Activated CD4-positive, CD25-positive, alpha-beta regulatory T cell treated with anti-CD3 and anti-CD28 coated beads, Interleukin-2, amount 50 U/mL, for 16 hours (primary cell): ENCODE results near the gene TAF1C.

Source experiments
- DNase-seq: peaks from one replicate; pipeline ENCODE4 v3.0.0-alpha.2; 2020; ENCODE audit warnings: low read depth, low spot score

Gene TAF1C

DNA sequence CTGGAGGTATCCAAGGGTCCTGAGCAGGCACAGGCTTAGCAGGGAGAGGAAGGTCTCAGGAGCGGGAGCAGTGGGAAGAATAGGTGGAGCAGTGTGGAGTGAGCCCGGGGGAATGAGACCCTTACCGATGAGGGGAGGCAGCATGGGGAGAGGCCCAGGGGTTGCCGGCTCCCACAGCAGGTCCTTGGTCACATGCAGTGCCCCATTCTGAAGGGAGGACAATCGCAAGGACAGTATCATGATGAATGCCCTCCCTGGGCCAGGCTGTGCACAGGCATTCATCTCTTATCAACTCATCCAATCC lies 3.3 kb downstream of the TAF1C start:
- DNase-seq: no peak

GRCh38 chr16:84182680-84183571 lies 3.9 kb downstream of the TAF1C start:
- no peak for DNase-seq

DNA sequence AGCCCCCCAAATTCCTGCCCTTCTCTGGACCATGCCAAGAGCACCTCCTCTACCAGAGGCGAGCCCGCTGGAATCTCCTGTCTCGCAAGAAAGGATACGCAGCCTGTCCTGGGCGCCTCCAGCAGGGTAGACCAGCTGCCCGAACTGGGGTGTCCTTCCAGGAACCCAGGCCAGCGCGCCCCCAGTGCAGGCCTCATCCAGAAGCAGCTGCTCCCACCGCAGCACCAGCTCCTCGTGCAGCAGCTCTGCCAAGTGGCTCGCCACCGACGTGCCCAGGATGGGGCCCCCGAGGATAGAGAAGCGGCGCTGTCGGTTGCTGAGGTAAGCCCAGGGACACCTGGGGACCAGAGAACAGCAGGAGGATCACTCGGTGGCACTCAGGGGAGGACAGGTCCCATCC lies 4.8 kb downstream of the TAF1C start:
- DNase-seq: no peak

GRCh38 chr16:84181144-84181915 lies 5.5 kb downstream of the TAF1C start:
- DNase-seq: no peak

DNA sequence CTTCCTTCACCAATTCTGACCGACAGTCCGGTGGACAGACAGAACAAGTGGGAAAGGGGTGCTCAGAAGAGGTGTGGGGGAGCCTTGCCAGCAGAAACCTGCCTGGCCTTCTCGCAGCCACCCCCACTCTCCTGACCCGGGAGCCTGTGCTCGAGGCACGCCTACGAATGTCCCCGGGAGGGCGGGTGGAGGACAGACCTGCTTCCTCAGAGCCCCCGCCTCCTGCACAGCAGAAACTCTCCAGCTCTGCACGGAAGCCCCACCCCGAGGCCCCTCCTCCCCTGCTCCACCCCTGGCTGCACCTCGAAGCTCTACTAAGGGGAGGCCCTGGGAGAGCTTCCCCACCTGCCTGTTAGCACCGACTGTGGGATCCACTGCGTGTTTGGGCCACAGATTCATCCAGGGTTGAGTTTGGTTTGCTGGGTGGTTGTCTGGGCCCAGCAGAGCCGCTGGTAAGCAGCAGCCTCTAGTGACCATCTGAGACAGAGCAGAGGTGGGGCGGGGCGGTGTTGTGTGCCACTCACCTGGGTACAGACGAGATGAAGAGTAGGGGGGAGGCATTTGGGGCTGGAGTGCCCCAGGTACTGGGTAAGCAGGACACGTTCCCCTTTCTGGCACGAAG lies 6.2 kb downstream of the TAF1C start:
- DNase-seq: no peak

DNA sequence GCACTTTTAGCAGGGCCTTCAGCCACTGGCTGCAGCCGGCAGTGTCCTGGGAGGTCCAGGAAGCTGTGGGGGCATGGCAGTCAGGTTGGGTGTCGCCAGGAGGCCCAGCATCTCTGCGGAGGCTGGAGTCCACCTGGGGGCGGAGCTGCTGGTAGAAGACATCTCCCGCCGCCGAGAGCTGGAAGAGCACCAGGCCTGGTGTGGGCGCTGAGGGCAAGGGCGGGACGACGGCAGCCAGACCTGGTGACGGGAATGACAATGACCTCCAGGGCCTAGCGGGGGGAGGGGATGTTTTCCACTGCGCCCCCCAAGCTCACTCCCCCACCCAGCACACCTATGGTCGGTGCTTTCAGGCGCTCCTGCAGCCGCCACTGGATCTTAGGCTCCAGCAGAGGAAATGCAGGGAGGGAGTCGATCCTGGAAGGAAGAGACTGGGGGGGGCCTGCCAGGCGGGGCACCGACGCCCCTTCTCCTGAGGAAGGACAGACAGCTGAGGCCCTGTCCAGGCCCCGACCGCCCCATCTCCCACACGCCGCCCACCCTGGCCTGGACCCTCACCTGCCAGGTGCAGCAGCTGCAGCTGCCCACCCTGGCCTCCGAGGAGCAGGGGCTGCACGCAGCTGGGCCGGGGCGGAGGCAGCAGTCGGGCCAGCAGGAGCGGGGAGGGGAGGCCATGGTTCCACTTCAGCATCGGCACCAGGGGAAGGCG lies 7.1 kb downstream of the TAF1C start:
- no peak for DNase-seq

GRCh38 chr16:84178892-84179611 lies 7.8 kb downstream of the TAF1C start:
- DNase-seq: no peak

DNA sequence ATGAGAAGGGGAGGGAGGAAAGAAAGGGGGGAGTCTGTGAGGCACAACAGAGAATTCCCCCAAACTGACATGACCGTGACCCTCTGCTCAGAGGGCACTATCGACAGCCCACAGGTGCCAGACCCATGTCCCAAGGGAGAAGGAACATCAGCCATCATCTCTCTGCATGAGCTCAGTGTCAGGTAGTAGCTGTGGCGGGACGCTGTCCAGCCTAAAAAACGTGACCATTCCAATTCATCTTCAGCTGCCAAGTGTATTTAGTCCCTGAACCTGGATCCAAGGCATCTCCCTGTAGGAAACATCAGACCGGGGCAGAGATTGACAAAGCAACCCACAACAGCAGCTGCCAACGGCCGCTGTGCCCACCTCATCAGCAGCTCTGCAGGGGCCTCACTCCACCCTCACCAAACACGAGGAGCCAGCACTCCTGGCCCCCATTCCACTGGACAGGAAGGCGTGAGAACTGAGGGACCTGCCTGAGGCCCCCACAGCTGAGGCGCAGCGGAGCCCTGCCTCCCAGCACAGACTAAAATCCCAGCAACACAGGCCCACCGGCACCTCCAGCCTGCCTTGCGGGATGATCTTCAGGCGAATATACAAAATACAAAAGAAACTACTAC lies 8.6 kb downstream of the TAF1C start:
- no peak for DNase-seq

DNA sequence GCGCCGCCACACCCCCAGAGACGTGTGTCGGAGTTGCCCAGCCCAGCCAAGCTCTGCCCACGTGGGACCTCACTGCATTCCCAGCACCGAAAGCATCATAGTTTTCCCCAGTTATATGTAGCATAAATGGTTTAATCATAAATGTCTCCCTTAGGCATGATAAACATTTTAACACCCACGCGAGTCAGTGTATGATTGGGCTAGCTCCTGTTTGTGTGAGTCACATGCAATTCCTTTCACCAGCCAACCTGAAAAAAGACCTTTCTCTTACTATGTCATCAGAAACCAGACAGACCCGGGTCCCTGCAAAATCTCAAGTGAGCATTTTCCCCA lies 9.2 kb downstream of the TAF1C start:
- no peak for DNase-seq

GRCh38 chr16:84176192-84177053 lies 10.4 kb downstream of the TAF1C start:
- DNase-seq: no peak

GRCh38 chr16:84175350-84176081 lies 11.3 kb downstream of the TAF1C start:
- peak; percentile 25 for DNase-seq

- no peak for DNase-seq
Observed at GRCh38 chr16:84174396-84174795, 12.5 kb downstream of the TAF1C start.

DNA sequence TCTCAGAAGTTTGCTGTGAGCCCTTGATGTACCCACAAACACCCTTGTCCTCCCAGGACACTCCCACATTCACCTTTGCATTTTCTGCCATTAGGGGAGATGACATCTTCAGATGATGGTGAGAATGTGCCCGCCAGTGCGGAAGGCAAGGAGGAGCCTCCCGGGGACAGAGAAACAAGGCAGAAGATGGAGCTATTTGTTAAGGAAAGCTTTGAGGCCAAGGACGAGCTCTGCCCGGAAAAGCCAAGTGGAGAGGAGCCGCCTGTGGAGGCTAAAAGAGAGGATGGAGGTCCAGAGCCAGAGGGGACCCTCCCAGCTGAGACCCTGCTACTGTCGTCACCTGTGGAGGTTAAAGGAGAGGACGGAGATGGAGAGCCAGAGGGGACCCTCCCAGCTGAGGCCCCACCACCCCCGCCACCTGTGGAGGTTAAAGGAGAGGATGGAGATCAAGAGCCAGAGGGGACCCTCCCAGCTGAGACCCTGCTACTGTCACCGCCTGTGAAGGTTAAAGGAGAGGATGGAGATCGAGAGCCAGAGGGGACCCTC lies 17.0 kb downstream of the TAF1C start:
- no peak for DNase-seq

GRCh38 chr16:84166796-84167695 lies 19.8 kb downstream of the TAF1C start:
- DNase-seq: no peak

DNA sequence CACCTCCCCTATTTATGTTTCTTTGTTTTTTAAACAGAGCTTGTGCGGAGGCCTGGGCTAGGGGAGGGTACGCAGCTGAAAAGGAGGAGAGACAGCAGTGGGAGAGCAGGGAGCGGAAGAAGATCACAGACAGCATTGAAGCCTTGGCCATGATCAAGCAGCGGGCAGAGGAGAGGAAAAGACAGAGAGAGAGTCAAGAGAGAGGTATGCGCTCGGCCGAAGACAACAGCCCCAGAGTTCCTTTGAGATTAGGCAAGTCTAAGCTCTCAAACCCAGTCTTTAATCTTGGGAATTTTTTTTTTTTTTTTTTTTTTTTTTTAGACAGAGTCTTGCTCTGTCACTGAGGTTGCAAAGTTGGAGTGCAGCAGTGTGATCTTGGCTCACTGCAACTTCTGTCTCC lies 21.1 kb downstream of the TAF1C start:
- no peak for DNase-seq

- DNase-seq: no peak
Observed at GRCh38 chr16:84161801-84162200, 25.1 kb downstream of the TAF1C start.

- DNase-seq: no peak
Observed at GRCh38 chr16:84161037-84161436, 25.8 kb downstream of the TAF1C start.

- no peak for DNase-seq
Observed at GRCh38 chr16:84159800-84160199, 27.1 kb downstream of the TAF1C start.
